Endothelial cell of umbilical vein (primary cell): ENCODE measurements around the gene SWT1. TPM values are rescaled to one million over a fixed set of nuclear protein-coding genes. Genes with fewer than 3 reads are reported as not detected.

Experiments used
- BruUV-seq: library from RNA; stranded (reverse); fragments of 400-500 nt; replicated peaks from 2 replicates; lab custom pipeline; 2021; lab: Mats Ljungman, UMichigan
- CTCF ChIA-PET: fragments of 300-600, 350-600 bp; sonication (Branson Sonifier 250); formaldehyde crosslinking; loops from one replicate; lab custom pipeline; 2021; ENCODE audit warnings: antibody characterized with exemption, inconsistent platforms; lab: Charles Lee
- POLR2A ChIA-PET: fragments of 300-600, 350-600 bp; sonication (Branson Sonifier 250); formaldehyde crosslinking; loops from one replicate; lab custom pipeline; 2021; ENCODE audit warnings: antibody characterized with exemption, inconsistent platforms; lab: Charles Lee
- DNase-seq: peaks from one replicate; pipeline ENCODE4 v3.0.0-alpha.2; 2011; ENCODE audit warnings: low read depth, low spot score
- FAIRE-seq: peaks from 2 replicates; lab custom pipeline; 2011; peaks lifted over from hg19 to GRCh38; lab: Jason Lieb, UNC
- H2AFZ ChIP-seq: 2 replicates; pipeline ENCODE4 v1.6.0; 2012; ENCODE audit warnings: low read depth, low read length, control low read depth, inconsistent platforms
- H3K27ac ChIP-seq: 2 replicates; pipeline ENCODE4 v1.5.1; 2011; ENCODE audit warnings: low read depth, mild to moderate bottlenecking, control low read depth, low read length, moderate library complexity; ENCODE audit not compliant: insufficient read depth
- H3K27me3 ChIP-seq, 2 experiments: 2 replicates each; pipeline versions ENCODE4 v1.6.0 to v1.6.1; 2011; ENCODE audit warnings: low read length in 2 of 2, mixed read lengths in 1 of 2; ENCODE audit not compliant: control insufficient read depth in 2 of 2, insufficient read depth in 2 of 2
- H3K36me3 ChIP-seq, 2 experiments: 2 replicates in 1 of 2; 3 replicates in 1 of 2; pipeline ENCODE4 v1.5.1; 2011; ENCODE audit warnings: low read length in 2 of 2, mild to moderate bottlenecking in 1 of 2, moderate library complexity in 1 of 2; ENCODE audit not compliant: control insufficient read depth in 2 of 2, insufficient read depth in 2 of 2; ENCODE audit errors: extremely low read depth in 1 of 2
- H3K4me1 ChIP-seq: 3 replicates; pipeline ENCODE4 v1.5.1; 2011; ENCODE audit warnings: mild to moderate bottlenecking, low read length; ENCODE audit not compliant: control insufficient read depth, insufficient read depth; ENCODE audit errors: extremely low read depth
- H3K4me2 ChIP-seq: 2 replicates; pipeline ENCODE4 v1.6.1; 2011; ENCODE audit warnings: low read length, control low read depth, mixed read lengths; ENCODE audit not compliant: insufficient read depth
- H3K4me3 ChIP-seq, 3 experiments: fragments of 200-600 bp in 1 of 3; sonication (generic), shearing (Covaris generic) in 1 of 3; replicated peaks in 1 of 3; 2 replicates each; pipeline ENCODE4 v1.5.1; 2011 to 2016; ENCODE audit warnings: control low read depth in 3 of 3, low read length in 3 of 3, mild to moderate bottlenecking in 2 of 3, inconsistent platforms in 1 of 3, low read depth in 1 of 3, moderate library complexity in 1 of 3; ENCODE audit not compliant: insufficient read depth in 1 of 3
- H3K79me2 ChIP-seq: 2 replicates; pipeline ENCODE4 v1.6.0; 2012; ENCODE audit warnings: low read length, inconsistent platforms; ENCODE audit not compliant: control insufficient read depth, insufficient read depth
- H3K9ac ChIP-seq: replicated peaks from 2 replicates; pipeline ENCODE3; 2011; ENCODE audit warnings: low read length, control low read depth; ENCODE audit not compliant: insufficient read depth; ENCODE audit errors: extremely low read depth
- H3K9me1 ChIP-seq: replicated peaks from 3 replicates; pipeline ENCODE4 v1.6.0; 2011; ENCODE audit warnings: mild to moderate bottlenecking, low read length; ENCODE audit not compliant: control insufficient read depth, insufficient read depth; ENCODE audit errors: extremely low read depth
- H3K9me3 ChIP-seq: replicated peaks from 2 replicates; pipeline ENCODE4 v1.5.1; 2012; ENCODE audit warnings: low read length, inconsistent platforms; ENCODE audit not compliant: control insufficient read depth, insufficient read depth
- H4K20me1 ChIP-seq: replicated peaks from 2 replicates; pipeline ENCODE3; 2011; ENCODE audit warnings: mild to moderate bottlenecking, low read length; ENCODE audit not compliant: control insufficient read depth, insufficient read depth; ENCODE audit errors: extremely low read depth
- EZH2 ChIP-seq: IDR thresholded peaks from 2 replicates; pipeline ENCODE4 v1.6.1; 2012; ENCODE audit warnings: borderline replicate concordance, low read depth, mild to moderate bottlenecking, moderate library complexity, low read length, inconsistent platforms; ENCODE audit not compliant: severe bottlenecking
- FOS ChIP-seq: IDR thresholded peaks from 2 replicates; pipeline ENCODE4 v1.6.1; 2011; ENCODE audit warnings: mild to moderate bottlenecking, low read length, moderate library complexity, borderline replicate concordance; ENCODE audit not compliant: insufficient read depth
- GATA2 ChIP-seq: IDR thresholded peaks from 2 replicates; pipeline ENCODE4 v1.7.0; 2011; ENCODE audit warnings: low read depth, mild to moderate bottlenecking, moderate library complexity, mixed read lengths, low read length; ENCODE audit not compliant: insufficient read length, insufficient read depth
- JUN ChIP-seq: IDR thresholded peaks from 2 replicates; pipeline ENCODE4 v1.6.1; 2011; ENCODE audit warnings: borderline replicate concordance, low read depth; ENCODE audit not compliant: insufficient read length, insufficient read depth
- MAX ChIP-seq: IDR thresholded peaks from 2 replicates; pipeline ENCODE4 v1.6.1; 2011; ENCODE audit not compliant: insufficient read depth, insufficient read length
- MYC ChIP-seq: IDR thresholded peaks from one replicate; pipeline ENCODE4 v1.6.1; 2011; ENCODE audit warnings: mild to moderate bottlenecking, low read depth, low read length
- POLR2A ChIP-seq: IDR thresholded peaks from 2 replicates; pipeline ENCODE4 v1.6.1; 2012; ENCODE audit warnings: low read depth, mild to moderate bottlenecking, control low read depth, low read length
- POLR2AphosphoS5 ChIP-seq: IDR thresholded peaks from 2 replicates; pipeline ENCODE4 v1.6.1; 2012; ENCODE audit warnings: low read depth, mild to moderate bottlenecking, control low read depth, low read length, moderate library complexity; ENCODE audit not compliant: insufficient read depth
- dilution Hi-C: fragments of 300-500 bp; cut with MboI; formaldehyde crosslinking; loops from one replicate; pipeline ENCODE4 v1.15.0; 2019; ENCODE audit warnings: low sequenced_read_pairs; ENCODE audit not compliant: extremely low pct_ligation_motif_present
- intact Hi-C: fragments of 100-400 bp; cut with micrococcal nuclease; formaldehyde crosslinking; loops from one replicate; pipeline ENCODE4 v1.10.0; 2022
- polyA plus RNA-seq, 4 experiments: library from polyadenylated mRNA; depleted of rRNA in 3 of 4; stranded (reverse) in 3 of 4; unstranded in 1 of 4; fragments of >200 nt; gene quantifications; 2 replicates each; pipeline versions ENCODE4 v1.2.1 to v1.2.3, GENCODE V29; 2011 to 2012; ENCODE audit warnings: missing spikeins in 1 of 4
- total RNA-seq: library from RNA; stranded (reverse); gene quantifications from 2 replicates; pipeline ENCODE4 v1.2.3, GENCODE V29; 2021
- TF ChIP-seq, protein P1 (sequence below), 2 donors: IDR thresholded peaks; 1 replicate in 1 of 2; 2 replicates in 1 of 2; pipeline ENCODE4 v1.5.1; 2011; ENCODE audit warnings: low read length in 2 of 2, mild to moderate bottlenecking in 2 of 2, moderate library complexity in 2 of 2, control low read depth in 1 of 2, inconsistent platforms in 1 of 2, low read depth in 1 of 2; ENCODE audit not compliant: insufficient read depth in 1 of 2; ENCODE audit errors: extremely low read depth in 1 of 2

SWT1 gene
- total and polyA plus RNA-seq, 2 donors (not counting 3 experiments of a cell fraction or from before 2014, with no cell fraction given): 1.0 to 4.3 TPM

GRCh38 chr1:185108321-185108720, 48.6 kb upstream of the SWT1 start:
- dilution Hi-C loops: no loop called here
- no peaks in the 10 kb centered on the region for H3K79me2 ChIP-seq
- no peaks in the 10 kb centered on the region for H3K27me3 ChIP-seq
- no TSS peak for BruUV-seq
- no peak overlapping the region for H3K9ac ChIP-seq
- ChIA-PET CTCF (interaction anchor here (0.8 to 1.4 kb wide), 4 partner anchors 8 to 726 kb away, joined by 3 to 5 read pairs (median 4); no protein-coding TSS in a partner anchor), POLR2A (no interaction called here)
- no peaks in the 10 kb centered on the region for H3K9me3 ChIP-seq
- no peak overlapping the region for H3K4me2 ChIP-seq
- intact Hi-C loops: no loop called here
- H3K27ac ChIP-seq: no peak overlapping the region
- no peak for FAIRE-seq
- H3K4me3 ChIP-seq: no peak overlapping the region
- H3K9me1 ChIP-seq: no peaks in the 10 kb centered on the region
- no peak for DNase-seq
- peaks cover 3% of the 10 kb centered on the region for H3K4me1 ChIP-seq
- no peak for TF ChIP-seq MYC
- no peaks in the 10 kb centered on the region for H4K20me1 ChIP-seq
- H3K36me3 ChIP-seq: no peaks in the 10 kb centered on the region
- no peak overlapping the region for H2AFZ ChIP-seq

GRCh38 chr1:185110145-185110544, 46.8 kb upstream of the SWT1 start:
- Histone ChIP-seq H3K27ac (no peak overlapping the region), H3K9me3 (no peaks in the 10 kb centered on the region), H3K4me1 (peaks cover 3% of the 10 kb centered on the region), H3K27me3 (no peaks in the 10 kb centered on the region), H4K20me1 (no peaks in the 10 kb centered on the region), H3K4me3 (no peak overlapping the region), H2AFZ (no peak overlapping the region), H3K79me2 (no peaks in the 10 kb centered on the region), H3K4me2 (no peak overlapping the region), H3K9me1 (no peaks in the 10 kb centered on the region), H3K36me3 (no peaks in the 10 kb centered on the region), H3K9ac (no peak overlapping the region)
- DNase-seq: no peak
- FAIRE-seq: no peak
- intact Hi-C loops: no loop called here
- dilution Hi-C loops: no loop called here
- POLR2A ChIA-PET: interaction anchor here (0.6 kb wide), 1 partner anchor 34 kb away, joined by 7 read pairs; no protein-coding TSS in a partner anchor
- no TSS peak for BruUV-seq
- TF ChIP-seq MAX: no peak
- TF ChIP-seq FOS: no peak
- no peak for TF ChIP-seq JUN
- no peak for TF ChIP-seq GATA2
- TF ChIP-seq, protein P1, sequence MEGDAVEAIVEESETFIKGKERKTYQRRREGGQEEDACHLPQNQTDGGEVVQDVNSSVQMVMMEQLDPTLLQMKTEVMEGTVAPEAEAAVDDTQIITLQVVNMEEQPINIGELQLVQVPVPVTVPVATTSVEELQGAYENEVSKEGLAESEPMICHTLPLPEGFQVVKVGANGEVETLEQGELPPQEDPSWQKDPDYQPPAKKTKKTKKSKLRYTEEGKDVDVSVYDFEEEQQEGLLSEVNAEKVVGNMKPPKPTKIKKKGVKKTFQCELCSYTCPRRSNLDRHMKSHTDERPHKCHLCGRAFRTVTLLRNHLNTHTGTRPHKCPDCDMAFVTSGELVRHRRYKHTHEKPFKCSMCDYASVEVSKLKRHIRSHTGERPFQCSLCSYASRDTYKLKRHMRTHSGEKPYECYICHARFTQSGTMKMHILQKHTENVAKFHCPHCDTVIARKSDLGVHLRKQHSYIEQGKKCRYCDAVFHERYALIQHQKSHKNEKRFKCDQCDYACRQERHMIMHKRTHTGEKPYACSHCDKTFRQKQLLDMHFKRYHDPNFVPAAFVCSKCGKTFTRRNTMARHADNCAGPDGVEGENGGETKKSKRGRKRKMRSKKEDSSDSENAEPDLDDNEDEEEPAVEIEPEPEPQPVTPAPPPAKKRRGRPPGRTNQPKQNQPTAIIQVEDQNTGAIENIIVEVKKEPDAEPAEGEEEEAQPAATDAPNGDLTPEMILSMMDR (IDR thresholded peaks at IDR 0.05; ENCODE audit: extremely low read depth in 1 of 2, insufficient read depth in 1 of 2, low read depth in 1 of 2, low read length in 2 of 2): no peak
- TF ChIP-seq EZH2: no peak
- TF ChIP-seq POLR2AphosphoS5: no peak
- no peak for TF ChIP-seq MYC
- TF ChIP-seq POLR2A: no peak
- CTCF ChIA-PET: no interaction called here
